GM12874 (cell line): ENCODE data around the gene SLF1.

Experiments used
- CTCF ChIP-seq: IDR thresholded peaks from 2 replicates; pipeline ENCODE4 v1.5.1; 2011; ENCODE audit warnings: low read depth, mild to moderate bottlenecking, control low read depth, low read length, moderate library complexity; ENCODE audit not compliant: insufficient read depth

Gene SLF1

DNA sequence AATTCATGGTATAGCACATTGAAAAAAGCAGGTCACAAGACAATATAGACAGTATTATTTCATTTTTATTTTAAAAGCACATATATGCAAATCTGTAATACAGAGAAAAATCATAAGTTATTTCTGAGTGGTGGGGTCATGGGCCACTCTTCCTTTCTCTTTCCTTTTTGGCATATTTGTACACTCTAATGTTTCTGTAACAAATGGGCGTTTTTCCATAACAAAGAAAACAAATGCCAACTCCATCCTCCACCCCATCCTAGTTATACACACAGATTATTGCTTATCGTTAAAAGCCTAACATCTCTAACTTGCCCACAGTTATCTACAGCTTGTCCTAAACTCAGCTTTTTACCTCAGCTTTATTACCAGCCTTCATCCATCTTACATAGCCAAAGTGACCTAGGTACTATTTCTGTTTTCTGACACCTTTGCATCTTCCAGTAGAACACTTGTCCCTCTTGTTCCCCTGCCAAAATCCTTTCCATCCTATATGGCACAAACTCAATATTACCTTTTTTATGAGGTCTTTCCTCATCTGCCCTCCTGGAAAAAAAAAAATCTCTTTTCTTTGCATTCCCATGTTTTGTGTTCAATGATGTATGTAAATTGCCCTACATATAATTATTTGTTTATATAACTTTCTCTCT, 4.2 kb upstream of the SLF1 start:
- TF ChIP-seq CTCF = no peak

DNA sequence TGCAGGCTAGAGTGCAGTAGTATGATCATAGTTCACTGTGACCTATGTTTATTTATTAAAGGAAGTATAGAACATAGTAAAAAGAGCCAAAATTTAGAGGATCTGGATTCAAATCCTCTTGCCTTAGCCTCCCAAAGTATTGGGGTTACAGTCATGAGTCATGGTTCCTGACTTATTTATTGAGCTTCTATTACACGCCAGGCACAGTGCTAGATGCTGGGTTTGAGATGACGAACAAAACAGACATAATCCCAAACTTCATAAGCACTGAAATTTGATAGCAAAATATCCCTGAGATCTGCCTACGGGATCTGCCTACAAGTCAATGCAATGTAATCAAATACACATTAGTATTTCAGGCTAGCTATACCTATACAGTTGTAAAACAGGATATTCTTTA, 2.6 kb upstream of the SLF1 start:
- TF ChIP-seq CTCF = no peak

GRCh38 chr5:94618029-94618492, 408 bp upstream of the SLF1 start:
- no peak for TF ChIP-seq CTCF

DNA sequence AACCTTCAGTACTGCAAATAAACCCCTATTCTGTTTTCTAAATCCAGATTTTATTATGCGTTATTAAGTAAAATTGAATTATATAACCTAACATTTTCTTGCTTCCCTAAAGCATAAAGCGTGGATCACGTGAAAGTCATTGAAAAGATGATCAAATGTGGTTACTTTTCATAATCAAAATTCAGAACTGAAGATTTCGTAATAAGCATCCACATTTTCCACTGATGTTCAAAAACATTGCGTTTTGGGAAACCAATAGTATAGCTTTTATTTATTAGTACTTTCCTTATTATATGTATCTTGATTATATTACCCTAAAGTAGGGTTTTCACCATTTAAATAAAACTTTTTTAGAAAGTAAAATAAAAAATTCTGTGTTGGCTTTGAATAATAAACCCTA, 1.8 kb downstream of the SLF1 start:
- no peak for TF ChIP-seq CTCF

DNA sequence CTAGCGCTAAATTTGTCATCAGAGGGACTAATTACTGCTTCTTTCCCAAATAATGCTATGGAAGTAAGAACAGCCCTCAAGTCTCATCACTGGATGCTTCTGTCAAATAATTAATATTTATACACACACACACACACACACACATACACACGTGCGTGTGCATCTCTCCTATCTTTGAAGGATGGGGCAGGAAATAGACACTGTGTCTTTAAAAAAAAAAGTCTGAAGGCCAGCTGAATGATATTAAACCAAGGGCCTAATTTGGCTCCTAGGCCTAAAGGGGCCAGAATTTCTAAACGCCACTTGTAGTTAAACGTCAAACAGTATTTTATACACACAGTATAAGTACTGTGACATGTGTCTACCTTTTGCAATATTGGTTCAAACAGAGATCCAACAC, 3.3 kb downstream of the SLF1 start:
- no peak for TF ChIP-seq CTCF

- TF ChIP-seq CTCF = no peak
Observed at GRCh38 chr5:94623011-94623410, 4.5 kb downstream of the SLF1 start.

GRCh38 chr5:94623877-94624276, 5.4 kb downstream of the SLF1 start:
- no peak for TF ChIP-seq CTCF
